ENCODE measurements around the gene RPS19. TPM values are rescaled to one million over a fixed set of nuclear protein-coding genes. Genes with fewer than 3 reads are reported as not detected.

RPS19 gene
- 1,000 to 10,000 TPM in 2 of 4 donors, 100 to 1,000 TPM in 2; 595 to 1,336 (median 1,016) TPM for total RNA-seq

- in situ Hi-C loops (cut with MboI; ENCODE audit: low pct_ligation_motif_present in 1 of 4, low pct_unique_long_range_greater_than_20kb in 1 of 4, low sequenced_read_pairs in 3 of 4) (no loop called here), intact Hi-C loops (cut with DNase I; ENCODE audit: low total_unique reads) (no loop called here)
- Histone ChIP-seq H3K4me3 (peak within 1 kb of the TSS; percentile 72 to 92 (median 80)), H3K9me3 (no peaks in the 10 kb centered on the region), H3K27me3 (no peaks in the 10 kb centered on the region), H3K4me1 (peaks cover 26 to 38% (median 29%) of the 10 kb centered on the region in 4 donors), H3K27ac (peak within 1 kb of the TSS; percentile 93 to 97 (median 95)), H3K36me3 (peaks cover 0 to 22% (median 11%) of the 10 kb centered on the region in 4 donors)
- 0 to 1% methylated on average over 14 to 46 of the region's 76 CpGs for WGBS, 2 donors (ENCODE audit: low coverage in 1 of 2)
- peak; percentile 99 for DNase-seq
- TF ChIP-seq POLR2AphosphoS5 (IDR thresholded peaks at IDR 0.05) (peak; percentile 86 to 95 (median 94)), EP300 (IDR thresholded peaks at IDR 0.05; ENCODE audit: low read depth) (no peak), CTCF (IDR thresholded peaks at IDR 0.05) (peak; percentile 62 to 99 (median 79)), POLR2A (IDR thresholded peaks at IDR 0.05) (peak; percentile 83)
Measured at GRCh38 chr19:41859618-41860418, at the start of gene RPS19. RPS19 (plus strand) TSS chr19:41860255; CDS start chr19:41860775, 520 bp downstream.

DNA sequence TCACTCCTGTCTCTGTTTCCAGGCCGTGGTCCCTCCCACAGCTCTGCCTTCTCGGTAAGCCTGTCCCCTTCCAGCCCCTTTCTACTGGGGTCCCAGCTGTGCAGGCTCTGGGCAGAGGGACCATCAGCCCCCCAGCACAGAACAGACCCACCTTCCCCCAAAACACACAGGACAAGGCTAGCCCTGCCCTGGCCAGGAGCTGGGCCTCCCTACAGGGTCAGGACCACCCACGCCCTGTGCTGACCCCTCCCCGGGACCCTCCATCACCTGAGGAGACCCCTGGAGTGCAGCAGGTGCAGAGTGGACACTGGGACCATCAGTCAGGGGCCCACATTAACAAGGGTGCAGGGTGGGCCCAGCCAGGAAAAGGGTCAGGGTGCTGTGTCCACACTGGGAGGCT is 49.8 kb upstream of the RPS19 start:
- Histone ChIP-seq H3K9me3 (no peaks in the 10 kb centered on the region), H3K36me3 (no peaks in the 10 kb centered on the region), H3K4me1 (no peaks in the 10 kb centered on the region), H3K4me3 (no peak overlapping the region), H3K27me3 (peaks cover 6% of the 10 kb centered on the region), H3K27ac (no peak overlapping the region)
- in situ Hi-C loops (cut with MboI; ENCODE audit: low pct_ligation_motif_present in 1 of 4, low pct_unique_long_range_greater_than_20kb in 1 of 4, low sequenced_read_pairs in 3 of 4), result no loop called here
- TF ChIP-seq POLR2AphosphoS5 (IDR thresholded peaks at IDR 0.05) (no peak), CTCF (IDR thresholded peaks at IDR 0.05) (no peak), EP300 (IDR thresholded peaks at IDR 0.05; ENCODE audit: low read depth) (no peak), POLR2A (IDR thresholded peaks at IDR 0.05) (no peak)
- WGBS, 2 donors (ENCODE audit: low coverage in 1 of 2), result 76% methylated on average over 4 of the region's 4 CpGs; no CpG with 5 or more reads in 1 of the 2 donors
- no peak for DNase-seq
- intact Hi-C loops (cut with DNase I; ENCODE audit: low total_unique reads), result no loop called here

GRCh38 chr19:41811036-41811435 is 49.0 kb upstream of the RPS19 start:
- 50 to 58% methylated on average over 1 to 3 of the region's 3 CpGs for WGBS, 2 donors (ENCODE audit: low coverage in 1 of 2)
- Histone ChIP-seq H3K4me3 (no peak overlapping the region), H3K4me1 (no peaks in the 10 kb centered on the region), H3K9me3 (no peaks in the 10 kb centered on the region), H3K36me3 (no peaks in the 10 kb centered on the region), H3K27ac (no peak overlapping the region), H3K27me3 (peaks cover 6% of the 10 kb centered on the region)
- no peak for DNase-seq
- intact Hi-C loops (cut with DNase I; ENCODE audit: low total_unique reads) (no loop called here), in situ Hi-C loops (cut with MboI; ENCODE audit: low pct_ligation_motif_present in 1 of 4, low pct_unique_long_range_greater_than_20kb in 1 of 4, low sequenced_read_pairs in 3 of 4) (no loop called here)
- TF ChIP-seq POLR2A (IDR thresholded peaks at IDR 0.05) (no peak), CTCF (IDR thresholded peaks at IDR 0.05) (no peak), POLR2AphosphoS5 (IDR thresholded peaks at IDR 0.05) (no peak), EP300 (IDR thresholded peaks at IDR 0.05; ENCODE audit: low read depth) (no peak)

- Histone ChIP-seq H3K9me3 (no peaks in the 10 kb centered on the region), H3K4me3 (no peak overlapping the region), H3K36me3 (no peaks in the 10 kb centered on the region), H3K27me3 (peaks cover 6% of the 10 kb centered on the region), H3K27ac (no peak overlapping the region), H3K4me1 (no peaks in the 10 kb centered on the region)
- in situ Hi-C loops (cut with MboI; ENCODE audit: low pct_ligation_motif_present in 1 of 4, low pct_unique_long_range_greater_than_20kb in 1 of 4, low sequenced_read_pairs in 3 of 4), result no loop called here
- 65% methylated on average over 3 of the region's 3 CpGs; no CpG with 5 or more reads in 1 of the 2 donors for WGBS, 2 donors (ENCODE audit: low coverage in 1 of 2)
- DNase-seq, result no peak
- TF ChIP-seq POLR2A (IDR thresholded peaks at IDR 0.05), result no peak
- no peak for TF ChIP-seq EP300 (IDR thresholded peaks at IDR 0.05; ENCODE audit: low read depth)
- no peak for TF ChIP-seq POLR2AphosphoS5 (IDR thresholded peaks at IDR 0.05)
- no peak for TF ChIP-seq CTCF (IDR thresholded peaks at IDR 0.05)
- intact Hi-C loops (cut with DNase I; ENCODE audit: low total_unique reads), result no loop called here
Measured at GRCh38 chr19:41811981-41812380, 48.1 kb upstream of the RPS19 start.
